ENCODE results near the gene HES4.

DNA sequence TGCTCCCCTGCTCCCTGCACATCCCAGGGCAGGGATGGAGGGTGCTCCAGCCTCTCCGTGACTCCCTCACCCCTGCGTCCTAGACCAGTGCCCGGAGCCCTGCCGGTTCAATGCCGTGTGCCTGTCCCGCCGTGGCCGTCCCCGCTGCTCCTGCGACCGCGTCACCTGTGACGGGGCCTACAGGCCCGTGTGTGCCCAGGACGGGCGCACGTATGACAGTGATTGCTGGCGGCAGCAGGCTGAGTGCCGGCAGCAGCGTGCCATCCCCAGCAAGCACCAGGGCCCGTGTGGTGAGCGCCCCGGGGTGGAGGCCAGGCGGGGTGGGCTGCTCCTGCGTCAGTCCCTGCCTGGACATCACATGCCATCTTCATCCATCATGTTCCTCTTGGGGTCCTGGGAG lies 42.0 kb upstream of the HES4 start:
- TF ChIP-seq, protein P1, sequence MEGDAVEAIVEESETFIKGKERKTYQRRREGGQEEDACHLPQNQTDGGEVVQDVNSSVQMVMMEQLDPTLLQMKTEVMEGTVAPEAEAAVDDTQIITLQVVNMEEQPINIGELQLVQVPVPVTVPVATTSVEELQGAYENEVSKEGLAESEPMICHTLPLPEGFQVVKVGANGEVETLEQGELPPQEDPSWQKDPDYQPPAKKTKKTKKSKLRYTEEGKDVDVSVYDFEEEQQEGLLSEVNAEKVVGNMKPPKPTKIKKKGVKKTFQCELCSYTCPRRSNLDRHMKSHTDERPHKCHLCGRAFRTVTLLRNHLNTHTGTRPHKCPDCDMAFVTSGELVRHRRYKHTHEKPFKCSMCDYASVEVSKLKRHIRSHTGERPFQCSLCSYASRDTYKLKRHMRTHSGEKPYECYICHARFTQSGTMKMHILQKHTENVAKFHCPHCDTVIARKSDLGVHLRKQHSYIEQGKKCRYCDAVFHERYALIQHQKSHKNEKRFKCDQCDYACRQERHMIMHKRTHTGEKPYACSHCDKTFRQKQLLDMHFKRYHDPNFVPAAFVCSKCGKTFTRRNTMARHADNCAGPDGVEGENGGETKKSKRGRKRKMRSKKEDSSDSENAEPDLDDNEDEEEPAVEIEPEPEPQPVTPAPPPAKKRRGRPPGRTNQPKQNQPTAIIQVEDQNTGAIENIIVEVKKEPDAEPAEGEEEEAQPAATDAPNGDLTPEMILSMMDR (IDR thresholded peaks at IDR 0.05; ENCODE audit: low read length): no peak
- no peak for TF ChIP-seq EZH2 (IDR thresholded peaks at IDR 0.05; ENCODE audit: borderline replicate concordance, low read length)

Measured in OCI-LY1 (cell line).